Fibroblast of the aortic adventitia (primary cell): ENCODE measurements around the gene MED12. TPM values are rescaled to one million over a fixed set of nuclear protein-coding genes. Genes with fewer than 3 reads are reported as not detected.

Experiments
- DNase-seq: peaks from one replicate; pipeline ENCODE4 v3.0.0-alpha.2; 2010; ENCODE audit warnings: low read depth
- H3K4me3 ChIP-seq: 2 replicates; pipeline ENCODE4 v1.5.1; 2011; ENCODE audit warnings: low read depth, mild to moderate bottlenecking, control low read depth, low read length, moderate library complexity
- total RNA-seq: library from RNA; depleted of rRNA; stranded (reverse); fragments of >200 nt; gene quantifications from 2 replicates; pipeline ENCODE4 v1.2.3, GENCODE V29; 2012; ENCODE audit warnings: low replicate concordance
- TF ChIP-seq, protein P1 (sequence below): IDR thresholded peaks from 2 replicates; pipeline ENCODE4 v1.5.1; 2011; ENCODE audit warnings: mild to moderate bottlenecking, low read length, control low read depth, inconsistent platforms; ENCODE audit not compliant: insufficient read depth

The MED12 gene
- total RNA-seq, 1 donor: 24.3 TPM

DNA sequence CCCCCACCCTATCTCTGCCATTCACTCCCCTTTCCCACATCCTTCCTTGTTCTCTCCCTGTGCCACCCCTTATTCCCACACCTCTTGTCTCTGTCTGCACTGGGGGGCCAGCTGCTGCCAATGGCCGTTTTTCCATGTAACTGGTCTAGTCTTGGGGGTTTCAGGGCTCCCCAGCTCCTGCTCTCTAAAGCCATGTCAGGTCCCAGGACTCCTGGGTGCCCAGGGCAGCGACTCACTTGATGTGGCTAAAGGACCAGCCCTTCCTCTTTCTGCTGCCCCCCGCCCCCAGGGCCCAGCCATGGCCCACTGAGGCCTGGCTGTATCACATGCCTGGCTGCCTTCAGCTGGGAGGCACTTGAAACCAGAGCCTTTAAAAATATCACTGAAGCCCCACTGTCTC lies 36.2 kb downstream of the MED12 start:
- no peak overlapping the region for H3K4me3 ChIP-seq
- no peak for DNase-seq
- TF ChIP-seq, protein P1, sequence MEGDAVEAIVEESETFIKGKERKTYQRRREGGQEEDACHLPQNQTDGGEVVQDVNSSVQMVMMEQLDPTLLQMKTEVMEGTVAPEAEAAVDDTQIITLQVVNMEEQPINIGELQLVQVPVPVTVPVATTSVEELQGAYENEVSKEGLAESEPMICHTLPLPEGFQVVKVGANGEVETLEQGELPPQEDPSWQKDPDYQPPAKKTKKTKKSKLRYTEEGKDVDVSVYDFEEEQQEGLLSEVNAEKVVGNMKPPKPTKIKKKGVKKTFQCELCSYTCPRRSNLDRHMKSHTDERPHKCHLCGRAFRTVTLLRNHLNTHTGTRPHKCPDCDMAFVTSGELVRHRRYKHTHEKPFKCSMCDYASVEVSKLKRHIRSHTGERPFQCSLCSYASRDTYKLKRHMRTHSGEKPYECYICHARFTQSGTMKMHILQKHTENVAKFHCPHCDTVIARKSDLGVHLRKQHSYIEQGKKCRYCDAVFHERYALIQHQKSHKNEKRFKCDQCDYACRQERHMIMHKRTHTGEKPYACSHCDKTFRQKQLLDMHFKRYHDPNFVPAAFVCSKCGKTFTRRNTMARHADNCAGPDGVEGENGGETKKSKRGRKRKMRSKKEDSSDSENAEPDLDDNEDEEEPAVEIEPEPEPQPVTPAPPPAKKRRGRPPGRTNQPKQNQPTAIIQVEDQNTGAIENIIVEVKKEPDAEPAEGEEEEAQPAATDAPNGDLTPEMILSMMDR: no peak

DNA sequence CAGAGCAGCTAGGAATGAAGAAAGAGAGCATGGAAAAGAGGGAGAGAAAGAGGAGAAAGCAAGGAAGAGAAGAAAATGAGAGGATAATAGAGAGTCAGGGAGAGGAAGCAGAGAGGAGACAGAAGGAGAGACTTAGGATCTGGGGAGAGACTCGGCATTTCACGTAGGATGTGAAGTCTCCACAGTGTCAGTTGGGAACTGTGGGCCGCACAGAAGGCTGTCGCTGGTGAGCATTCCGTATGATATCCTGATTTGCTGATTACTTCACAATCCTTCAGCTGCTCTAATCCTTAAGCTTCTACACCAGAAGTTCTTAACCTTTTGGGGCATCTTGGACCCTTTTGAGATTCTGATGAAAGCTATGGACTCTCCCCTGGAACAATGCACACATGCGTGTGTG lies 40.2 kb downstream of the MED12 start:
- no peak overlapping the region for H3K4me3 ChIP-seq
- TF ChIP-seq, protein P1: no peak
- DNase-seq: no peak

DNA sequence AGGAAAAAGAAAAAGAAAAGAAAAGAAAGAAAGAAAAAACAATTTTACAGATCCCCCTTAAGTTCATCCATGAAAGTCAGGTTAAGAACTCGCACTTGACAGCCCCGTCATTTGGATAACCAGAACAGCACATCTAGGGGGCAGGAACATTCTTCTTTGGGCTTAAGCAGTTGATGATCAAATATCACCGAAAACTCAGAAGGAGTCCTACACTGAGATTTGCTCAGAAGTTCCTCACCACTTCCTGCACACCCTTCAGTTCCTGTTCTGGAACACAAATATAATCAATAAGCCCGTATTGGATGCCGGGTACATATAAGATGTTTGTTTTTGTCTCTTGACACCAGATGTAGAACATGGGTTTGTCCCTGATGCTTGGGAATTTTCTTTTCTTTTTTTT lies 40.9 kb downstream of the MED12 start:
- DNase-seq: no peak
- TF ChIP-seq, protein P1: no peak
- H3K4me3 ChIP-seq: no peak overlapping the region

DNA sequence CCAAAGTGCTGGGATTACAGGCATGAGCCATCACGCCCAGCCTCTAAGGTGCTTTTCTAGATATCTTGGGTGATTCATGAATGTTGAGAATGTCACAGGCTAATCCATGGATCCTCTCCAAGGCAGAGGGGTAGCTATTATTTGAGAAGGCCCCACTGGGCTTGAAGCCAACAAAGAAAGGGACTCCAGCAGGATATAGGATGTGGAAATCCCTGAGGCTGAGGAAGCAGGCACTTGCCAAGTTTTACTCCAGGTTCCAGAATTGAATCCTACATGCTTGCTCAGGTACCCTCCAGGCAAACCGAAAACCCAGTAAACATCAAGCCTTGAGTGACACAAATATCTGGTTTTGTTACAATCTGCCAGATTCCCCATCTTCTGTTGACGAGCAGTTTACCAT lies 42.1 kb downstream of the MED12 start:
- TF ChIP-seq, protein P1: no peak
- no peak overlapping the region for H3K4me3 ChIP-seq
- no peak for DNase-seq

DNA sequence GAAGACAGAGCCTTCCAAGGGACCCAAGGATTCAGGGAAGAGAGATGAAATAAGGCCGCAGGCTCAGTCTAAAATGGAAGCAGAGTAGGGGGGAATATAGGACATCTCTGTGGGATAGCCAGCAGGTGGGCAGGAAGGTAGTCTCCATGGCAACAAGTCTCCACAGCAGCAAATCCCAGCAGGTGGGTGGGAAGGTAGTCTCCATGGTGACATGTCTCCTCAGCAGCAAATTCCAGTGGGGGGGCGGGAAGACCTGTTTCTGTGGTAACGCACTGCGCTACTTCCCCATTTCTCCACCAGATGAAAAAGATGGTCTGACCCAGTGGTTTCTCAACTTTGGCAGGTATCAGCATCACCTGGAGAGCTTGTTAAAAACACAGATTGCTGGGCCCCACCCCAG lies 44.6 kb downstream of the MED12 start:
- TF ChIP-seq, protein P1: no peak
- no peak overlapping the region for H3K4me3 ChIP-seq
- DNase-seq: no peak

DNA sequence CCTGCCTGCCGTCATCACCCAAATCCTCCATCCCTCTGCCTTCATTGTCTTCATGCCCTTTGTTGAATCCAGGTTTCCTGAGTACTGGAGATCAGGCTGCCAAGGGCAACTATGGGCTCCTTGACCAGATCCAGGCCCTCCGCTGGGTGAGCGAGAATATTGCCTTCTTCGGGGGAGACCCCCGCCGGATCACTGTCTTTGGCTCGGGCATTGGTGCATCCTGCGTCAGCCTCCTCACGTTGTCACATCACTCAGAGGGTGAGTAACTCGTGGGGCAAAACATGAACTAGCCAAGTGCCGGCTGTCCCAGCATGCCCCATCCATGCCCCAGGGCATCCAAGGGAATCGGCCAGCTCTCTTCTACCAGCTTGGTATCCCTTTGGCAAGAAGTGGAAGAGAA lies 45.7 kb downstream of the MED12 start:
- no peak overlapping the region for H3K4me3 ChIP-seq
- DNase-seq: no peak
- TF ChIP-seq, protein P1: no peak

DNA sequence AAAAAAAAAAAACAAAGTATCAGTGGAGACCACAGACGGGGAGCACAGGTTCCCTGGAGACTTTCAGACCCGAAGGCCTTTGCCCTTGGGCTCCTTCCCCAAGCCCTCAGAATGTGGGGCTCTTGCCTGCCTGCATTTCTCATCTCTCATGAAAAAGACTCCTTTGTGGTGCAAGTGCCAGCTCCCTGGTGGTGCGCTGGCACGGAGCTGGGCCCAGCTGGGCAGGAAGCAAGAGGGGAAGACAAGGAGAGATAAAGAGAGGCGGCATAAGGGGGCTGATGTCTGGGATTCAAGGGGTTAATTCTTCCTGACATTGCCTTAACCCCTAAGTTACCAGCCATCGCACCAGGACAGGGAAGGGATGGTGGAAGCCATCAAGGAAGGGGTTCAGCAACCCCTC lies 48.1 kb downstream of the MED12 start:
- TF ChIP-seq, protein P1: no peak
- H3K4me3 ChIP-seq: no peak overlapping the region
- no peak for DNase-seq
